H9 (cell line): ENCODE results near the gene MYO3A. TPM values are rescaled to one million over a fixed set of nuclear protein-coding genes. Genes with fewer than 3 reads are reported as not detected.

Source experiments
- DNase-seq: peaks from one replicate; pipeline ENCODE4 v3.0.0-alpha.2; 2017
- H2AFZ ChIP-seq: one replicate; pipeline ENCODE4 v1.6.1; 2013; ENCODE audit warnings: mild to moderate bottlenecking, low read length, control low read depth, moderate library complexity
- H2AK5ac ChIP-seq: 2 replicates; pipeline ENCODE4 v1.6.1; 2013; ENCODE audit warnings: low read length, control low read depth, mixed read lengths; ENCODE audit not compliant: insufficient read length
- H2BK120ac ChIP-seq: one replicate; pipeline ENCODE4 v1.6.1; 2013; ENCODE audit warnings: low read depth, mild to moderate bottlenecking, low read length, control low read depth, inconsistent platforms; ENCODE audit not compliant: poor library complexity, severe bottlenecking
- H2BK12ac ChIP-seq: 2 replicates; pipeline ENCODE4 v1.6.1; 2013; ENCODE audit warnings: low read length, control low read depth, mixed read lengths, low read depth; ENCODE audit not compliant: insufficient read length
- H2BK15ac ChIP-seq: 2 replicates; pipeline ENCODE4 v1.6.1; 2013; ENCODE audit warnings: low read depth, low read length, control low read depth
- H2BK20ac ChIP-seq: one replicate; pipeline ENCODE4 v1.6.1; 2013; ENCODE audit warnings: low read depth, mild to moderate bottlenecking, low read length, control low read depth, inconsistent platforms; ENCODE audit not compliant: poor library complexity, severe bottlenecking
- H2BK5ac ChIP-seq: 2 replicates; pipeline ENCODE4 v1.6.1; 2013; ENCODE audit warnings: low read length, control low read depth, mixed read lengths; ENCODE audit not compliant: insufficient read length
- H3K14ac ChIP-seq: 2 replicates; pipeline ENCODE4 v1.6.1; 2013; ENCODE audit warnings: low read length, control low read depth; ENCODE audit not compliant: insufficient read depth
- H3K18ac ChIP-seq: 2 replicates; pipeline ENCODE4 v1.6.1; 2013; ENCODE audit warnings: low read depth, mild to moderate bottlenecking, mixed read lengths, low read length, control low read depth; ENCODE audit not compliant: insufficient read length
- H3K23ac ChIP-seq: 2 replicates; pipeline ENCODE4 v1.6.1; 2013; ENCODE audit warnings: low read length, control low read depth, mixed read lengths, low read depth; ENCODE audit not compliant: insufficient read length
- H3K23me2 ChIP-seq: 2 replicates; pipeline ENCODE4 v1.6.1; 2013; ENCODE audit warnings: low read depth, mild to moderate bottlenecking, mixed read lengths, low read length, control low read depth; ENCODE audit not compliant: insufficient read length, poor library complexity, severe bottlenecking
- H3K27ac ChIP-seq: 2 replicates; pipeline ENCODE4 v1.5.1; 2013; ENCODE audit warnings: low read length, control low read depth, mixed read lengths, low read depth; ENCODE audit not compliant: insufficient read length
- H3K27me3 ChIP-seq: 2 replicates; pipeline ENCODE4 v1.6.1; 2013; ENCODE audit warnings: low read length, control low read depth, inconsistent platforms; ENCODE audit not compliant: insufficient read depth
- H3K4ac ChIP-seq: 2 replicates; pipeline ENCODE4 v1.6.1; 2013; ENCODE audit warnings: low read depth, mild to moderate bottlenecking, control low read depth, inconsistent platforms, low read length, moderate library complexity
- H3K4me1 ChIP-seq: 2 replicates; pipeline ENCODE4 v1.6.1; 2013; ENCODE audit warnings: low read length, control low read depth, inconsistent platforms; ENCODE audit not compliant: insufficient read depth
- H3K4me2 ChIP-seq: 2 replicates; pipeline ENCODE4 v1.6.1; 2013; ENCODE audit warnings: low read length, control low read depth, mixed read lengths; ENCODE audit not compliant: insufficient read length, insufficient read depth
- H3K56ac ChIP-seq: 2 replicates; pipeline ENCODE4 v1.6.1; 2013; ENCODE audit warnings: low read depth, mild to moderate bottlenecking, mixed read lengths, low read length, control low read depth; ENCODE audit not compliant: insufficient read length
- H3K79me1 ChIP-seq: 2 replicates; pipeline ENCODE4 v1.6.1; 2013; ENCODE audit warnings: low read depth, mild to moderate bottlenecking, moderate library complexity, low read length, control low read depth, inconsistent platforms; ENCODE audit not compliant: insufficient read depth, poor library complexity, severe bottlenecking
- H3K79me2 ChIP-seq: 2 replicates; pipeline ENCODE4 v1.6.1; 2013; ENCODE audit warnings: low read length, control low read depth, inconsistent platforms; ENCODE audit not compliant: insufficient read depth
- H3K9ac ChIP-seq: 2 replicates; pipeline ENCODE4 v1.6.1; 2013; ENCODE audit warnings: low read length, control low read depth, mixed read lengths; ENCODE audit not compliant: insufficient read length; ENCODE audit errors: extremely low read depth
- H3K9me3 ChIP-seq: one replicate; pipeline ENCODE4 v1.6.1; 2013; ENCODE audit warnings: low read depth, low read length, inconsistent platforms; ENCODE audit not compliant: control insufficient read depth
- H3T11ph ChIP-seq: one replicate; pipeline ENCODE4 v1.6.1; 2013; ENCODE audit warnings: mild to moderate bottlenecking, low read length, control low read depth, inconsistent platforms
- H4K20me1 ChIP-seq: one replicate; pipeline ENCODE4 v1.6.1; 2013; ENCODE audit not compliant: control insufficient read depth, insufficient read length, insufficient read depth
- H4K5ac ChIP-seq: 2 replicates; pipeline ENCODE4 v1.6.1; 2013; ENCODE audit warnings: low read depth, mild to moderate bottlenecking, mixed read lengths, low read length, control low read depth; ENCODE audit not compliant: insufficient read length
- H4K8ac ChIP-seq: replicated peaks from 2 replicates; pipeline ENCODE4 v1.6.1; 2013; ENCODE audit warnings: low read length, control low read depth, mixed read lengths, low read depth; ENCODE audit not compliant: insufficient read length
- H4K91ac ChIP-seq: 2 replicates; pipeline ENCODE4 v1.6.1; 2013; ENCODE audit warnings: low read depth, mild to moderate bottlenecking, moderate library complexity, mixed read lengths, low read length, control low read depth; ENCODE audit not compliant: insufficient read length
- H3K27ac Mint-ChIP-seq, 3 experiments: 2 replicates in 2 of 3; 3 replicates in 1 of 3; pipeline ENCODE4 v1.8.0; 2020 to 2021; ENCODE audit warnings: mixed read lengths in 3 of 3, mild to moderate bottlenecking in 1 of 3, moderate library complexity in 1 of 3
- H3K27me3 Mint-ChIP-seq: 2 replicates; pipeline ENCODE4 v1.8.0; 2021; ENCODE audit warnings: low read depth, mild to moderate bottlenecking, moderate library complexity, mixed read lengths
- H3K36me3 Mint-ChIP-seq, 3 experiments: 2 replicates in 2 of 3; 3 replicates in 1 of 3; pipeline ENCODE4 v1.8.0; 2020 to 2021; ENCODE audit warnings: low read depth in 3 of 3, mixed read lengths in 3 of 3; ENCODE audit not compliant: insufficient read depth in 1 of 3
- H3K4me1 Mint-ChIP-seq, 2 experiments: 2 replicates each; pipeline ENCODE4 v1.8.0; 2020; ENCODE audit warnings: mixed read lengths in 2 of 2
- H3K4me3 Mint-ChIP-seq, 2 experiments: 2 replicates in 1 of 2; 3 replicates in 1 of 2; pipeline ENCODE4 v1.8.0; 2020 to 2021; ENCODE audit warnings: mild to moderate bottlenecking in 2 of 2, mixed read lengths in 2 of 2, moderate library complexity in 1 of 2
- H3K9me3 Mint-ChIP-seq, 2 experiments: 2 replicates in 1 of 2; 3 replicates in 1 of 2; pipeline ENCODE4 v1.8.0; 2020; ENCODE audit warnings: mild to moderate bottlenecking in 2 of 2, mixed read lengths in 2 of 2, moderate library complexity in 1 of 2
- CTCF ChIP-seq: fragments of 200-600 bp; sonication (generic); conservative IDR thresholded peaks from 3 replicates; pipeline ENCODE4 v1.8.0; 2021; ENCODE audit warnings: antibody characterized with exemption, mild to moderate bottlenecking
- WGBS: extraction: QIAGEN DNeasy Blood & Tissue Kit; methylation state at CpG from one replicate; pipeline ENCODE4 v1.1.7; 2013; ENCODE audit warnings: missing lambda C conversion rate, low lambda C conversion rate, mixed read lengths; ENCODE audit not compliant: insufficient read length; ENCODE audit errors: extremely low coverage; 5-methylcytosine and 5-hydroxymethylcytosine counted together
- total RNA-seq: library from RNA; stranded (reverse); gene quantifications from 2 replicates; pipeline ENCODE4 v1.2.1, GENCODE V29; 2021

The MYO3A gene
- total RNA-seq, 1 experiment from 2014 or later: 4.3 TPM

- Histone ChIP-seq H2BK12ac (no peak overlapping the region), H3K79me2 (no peaks in the 10 kb centered on the region), H3K27me3 (peaks cover 75% of the 10 kb centered on the region), H2BK15ac (no peak overlapping the region), H4K20me1 (no peaks in the 10 kb centered on the region), H3K9ac (no peak overlapping the region), H3K79me1 (no peaks in the 10 kb centered on the region), H2BK120ac (no peak overlapping the region), H2AK5ac (no peak overlapping the region), H3K4ac (no peak overlapping the region), H2BK20ac (no peak overlapping the region), H4K5ac (no peak overlapping the region), H2BK5ac (no peak overlapping the region), H3T11ph (no peak overlapping the region), H3K4me2 (peak overlapping the region; percentile 57), H3K56ac (no peak overlapping the region), H4K91ac (no peak overlapping the region), H4K8ac (no peak overlapping the region), H2AFZ (no peak overlapping the region), H3K23me2 (peaks cover 40% of the 10 kb centered on the region), H3K14ac (no peak overlapping the region), H3K9me3 (no peaks in the 10 kb centered on the region), H3K4me1 (peaks cover 7% of the 10 kb centered on the region; the same call in 1 of the 2 replicates), H3K23ac (no peak overlapping the region), H3K18ac (no peak overlapping the region), H3K27ac (no peak overlapping the region)
- Mint-ChIP-seq H3K27ac (peak overlapping the region in 2 of 3 experiments; percentile 83 to 91; a peak in 5 of 7 replicates), H3K9me3 (peaks cover 3 to 9% of the 10 kb centered on the region in 2 experiments; a peak in 2 of 5 replicates), H3K27me3 (peaks cover 54% of the 10 kb centered on the region), H3K4me1 (peaks cover 62% of the 10 kb centered on the region in 2 experiments), H3K36me3 (no peaks in the 10 kb centered on the region; a peak in 2 of 7 replicates), H3K4me3 (peak overlapping the region; percentile 63 to 83)
- WGBS: no CpG with 5 or more reads among the region's 34 CpGs
- DNase-seq: peak; percentile 55
- no peak for TF ChIP-seq CTCF
Measured at GRCh38 chr10:26214551-26215395, 280.7 kb downstream of the MYO3A start.
